ENCODE measurements around the gene RYR1.

DNA sequence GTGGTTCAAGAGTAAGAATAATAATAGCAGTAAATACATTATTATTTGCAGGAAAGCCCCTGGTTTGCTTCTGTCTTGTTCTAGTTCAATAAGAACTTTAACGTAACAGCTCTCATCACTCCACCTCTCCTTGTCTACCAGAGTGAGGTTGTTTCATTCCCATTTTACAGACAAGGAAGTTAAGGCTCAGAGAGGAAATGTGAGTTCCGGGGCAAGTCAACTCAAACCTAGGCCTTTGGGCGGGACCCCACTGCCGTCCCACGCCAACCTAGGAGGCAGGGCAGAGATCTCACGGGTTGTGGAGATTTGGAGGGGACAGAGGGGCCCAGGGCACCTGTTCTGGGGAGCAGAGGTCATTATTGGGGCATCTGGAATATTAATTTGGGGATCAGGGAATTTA lies 182.8 kb downstream of the RYR1 start:
- no peak for TF ChIP-seq RAD21 (IDR thresholded peaks at IDR 0.05; ENCODE audit: low read depth)
- no peak for TF ChIP-seq EZH2 (IDR thresholded peaks at IDR 0.05)
- TF ChIP-seq JUND (IDR thresholded peaks at IDR 0.05), result no peak
- no peak for TF ChIP-seq SRF (IDR thresholded peaks at IDR 0.05; ENCODE audit: low read depth)
- TF ChIP-seq, protein P1, sequence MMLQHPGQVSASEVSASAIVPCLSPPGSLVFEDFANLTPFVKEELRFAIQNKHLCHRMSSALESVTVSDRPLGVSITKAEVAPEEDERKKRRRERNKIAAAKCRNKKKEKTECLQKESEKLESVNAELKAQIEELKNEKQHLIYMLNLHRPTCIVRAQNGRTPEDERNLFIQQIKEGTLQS (IDR thresholded peaks at IDR 0.05), result no peak
- TF ChIP-seq, protein P2, sequence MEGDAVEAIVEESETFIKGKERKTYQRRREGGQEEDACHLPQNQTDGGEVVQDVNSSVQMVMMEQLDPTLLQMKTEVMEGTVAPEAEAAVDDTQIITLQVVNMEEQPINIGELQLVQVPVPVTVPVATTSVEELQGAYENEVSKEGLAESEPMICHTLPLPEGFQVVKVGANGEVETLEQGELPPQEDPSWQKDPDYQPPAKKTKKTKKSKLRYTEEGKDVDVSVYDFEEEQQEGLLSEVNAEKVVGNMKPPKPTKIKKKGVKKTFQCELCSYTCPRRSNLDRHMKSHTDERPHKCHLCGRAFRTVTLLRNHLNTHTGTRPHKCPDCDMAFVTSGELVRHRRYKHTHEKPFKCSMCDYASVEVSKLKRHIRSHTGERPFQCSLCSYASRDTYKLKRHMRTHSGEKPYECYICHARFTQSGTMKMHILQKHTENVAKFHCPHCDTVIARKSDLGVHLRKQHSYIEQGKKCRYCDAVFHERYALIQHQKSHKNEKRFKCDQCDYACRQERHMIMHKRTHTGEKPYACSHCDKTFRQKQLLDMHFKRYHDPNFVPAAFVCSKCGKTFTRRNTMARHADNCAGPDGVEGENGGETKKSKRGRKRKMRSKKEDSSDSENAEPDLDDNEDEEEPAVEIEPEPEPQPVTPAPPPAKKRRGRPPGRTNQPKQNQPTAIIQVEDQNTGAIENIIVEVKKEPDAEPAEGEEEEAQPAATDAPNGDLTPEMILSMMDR (IDR thresholded peaks at IDR 0.05 in 2 of 3, conservative IDR thresholded peaks at IDR 0.05 in 1 of 3; ENCODE audit: borderline replicate concordance in 1 of 3, insufficient read depth in 1 of 3, low read depth in 2 of 3, low read length in 2 of 3), result no peak
- TF ChIP-seq ZNF274 (IDR thresholded peaks at IDR 0.05; ENCODE audit: low read depth, low read length), result no peak
- no peak for TF ChIP-seq EZH2phosphoT487 (IDR thresholded peaks at IDR 0.05; ENCODE audit: borderline replicate concordance)
- TF ChIP-seq POLR2AphosphoS5 (IDR thresholded peaks at IDR 0.05; ENCODE audit: low read depth, low read length), result no peak
- no peak for TF ChIP-seq REST (IDR thresholded peaks at IDR 0.05; ENCODE audit: low read depth)
- TF ChIP-seq POLR2A (IDR thresholded peaks at IDR 0.05; ENCODE audit: borderline replicate concordance, extremely low read depth, insufficient read depth, insufficient read length), result no peak
- TF ChIP-seq, protein P3, sequence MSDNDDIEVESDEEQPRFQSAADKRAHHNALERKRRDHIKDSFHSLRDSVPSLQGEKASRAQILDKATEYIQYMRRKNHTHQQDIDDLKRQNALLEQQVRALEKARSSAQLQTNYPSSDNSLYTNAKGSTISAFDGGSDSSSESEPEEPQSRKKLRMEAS (IDR thresholded peaks at IDR 0.05), result no peak
- no peak for TF ChIP-seq ZFX (IDR thresholded peaks at IDR 0.05)
- no peak for TF ChIP-seq YY1 (IDR thresholded peaks at IDR 0.05; ENCODE audit: extremely low read depth, insufficient replicate concordance, low read depth, low read length)

All from HCT116 (cell line).